ENCODE measurements around the gene RNF157. TPM values are rescaled to one million over a fixed set of nuclear protein-coding genes. Genes with fewer than 3 reads are reported as not detected.

Gene RNF157
- total RNA-seq, 1 experiment from 2014 or later: 11.2 TPM

GRCh38 chr17:76094046-76094445, 146.2 kb downstream of the RNF157 start:
- DNase-seq (ENCODE audit: low spot score) (no peak), ATAC-seq (no peak)
- ChIA-PET POLR2A (interaction anchor here (1.1 kb wide), 1 partner anchor 14 kb away, joined by 7 read pairs; no protein-coding TSS in a partner anchor), CTCF (interaction anchor here (0.5 to 1.2 kb wide), 2 partner anchors 94 to 279 kb away, joined by 4 to 5 read pairs; partner anchors contain the start of gene CDK3)
- no peak overlapping the region for H3K27ac Mint-ChIP-seq
- no peaks in the 10 kb centered on the region for H3K9me3 Mint-ChIP-seq
- no peaks in the 10 kb centered on the region for H3K4me1 Mint-ChIP-seq
- no peak for TF ChIP-seq GTF2I (CRISPR knock-in tag; conservative IDR thresholded peaks at IDR 0.05)
- TF ChIP-seq ZNF532 (CRISPR knock-in tag; IDR thresholded peaks at IDR 0.05; ENCODE audit: borderline replicate concordance): no peak
- no peak for TF ChIP-seq PREB (CRISPR knock-in tag; IDR thresholded peaks at IDR 0.05; ENCODE audit: borderline replicate concordance)
- no peak for TF ChIP-seq SMAD4 (CRISPR knock-in tag; IDR thresholded peaks at IDR 0.05)
- TF ChIP-seq TEAD1 (CRISPR knock-in tag; IDR thresholded peaks at IDR 0.05): no peak
- no peak for TF ChIP-seq ELF4 (CRISPR knock-in tag; IDR thresholded peaks at IDR 0.05; ENCODE audit: low read depth)
- TF ChIP-seq NR1H2 (CRISPR knock-in tag; IDR thresholded peaks at IDR 0.05): no peak
- TF ChIP-seq ESRRA (CRISPR knock-in tag; IDR thresholded peaks at IDR 0.05; ENCODE audit: borderline replicate concordance): no peak
- H3K36me3 Mint-ChIP-seq: peaks cover 50% of the 10 kb centered on the region
- H3K27me3 Mint-ChIP-seq (ENCODE audit: low read depth): no peaks in the 10 kb centered on the region
- H3K4me3 Mint-ChIP-seq: no peak overlapping the region

- CTCF ChIA-PET: interaction anchor here (0.7 to 1.4 kb wide), 4 partner anchors 17 to 92 kb away, joined by 3 to 5 read pairs (median 4); partner anchors contain the start of gene CDK3
- ATAC-seq (no peak), DNase-seq (ENCODE audit: low spot score) (no peak)
- Mint-ChIP-seq H3K9me3 (no peaks in the 10 kb centered on the region), H3K36me3 (peaks cover 51% of the 10 kb centered on the region), H3K27me3 (ENCODE audit: low read depth) (no peaks in the 10 kb centered on the region), H3K27ac (no peak overlapping the region), H3K4me1 (no peaks in the 10 kb centered on the region), H3K4me3 (no peak overlapping the region)
- TF ChIP-seq ZBTB21 (CRISPR knock-in tag; IDR thresholded peaks at IDR 0.05; ENCODE audit: borderline replicate concordance): no peak
- POLR2A ChIA-PET: interaction anchor here (1.1 kb wide), 1 partner anchor 13 kb away, joined by 7 read pairs; no protein-coding TSS in a partner anchor
Observed at GRCh38 chr17:76092526-76093413, 147.5 kb downstream of the RNF157 start.

Small RNA genes within 50 kb of the gene (microRNA-seq; reads per million reads assigned to microRNA genes)
- 1.0 reads per million for gene MIR6868 (ENCODE audit: borderline number of aligned reads)

Other genes starting within 250 kb of the RNF157 start
- gene CDK3, start 239.6 kb downstream of the RNF157 start, total RNA-seq (2021): 9.5 to 11.3 TPM (median 10.2 TPM) in 3 replicates
- gene EVPL, start 213.2 kb downstream of the RNF157 start, total RNA-seq (2021): 0.46 to 1.3 TPM (median 0.62 TPM) in 3 replicates
- gene SRP68, start 168.0 kb downstream of the RNF157 start, total RNA-seq (2021): 80.5 to 90.7 TPM (median 82.0 TPM) in 3 replicates
- 1.7 to 2.9 TPM (median 2.0 TPM) in 3 replicates for gene GALR2, start 165.7 kb downstream of the RNF157 start, total RNA-seq (2021)
- gene ZACN, start 161.3 kb downstream of the RNF157 start, total RNA-seq (2021): 0.07 to 0.28 TPM (median 0.11 TPM) in 3 replicates
- gene EXOC7, start 136.7 kb downstream of the RNF157 start, total RNA-seq (2021): 90.0 to 126 TPM (median 96.2 TPM) in 3 replicates
- 6.2 to 11.8 TPM (median 6.8 TPM) in 3 replicates for gene FOXJ1, start 99.2 kb downstream of the RNF157 start, total RNA-seq (2021)
- gene UBALD2, start 24.9 kb upstream of the RNF157 start, total RNA-seq (2021): 24.4 to 30.3 TPM (median 28.2 TPM) in 3 replicates
- gene QRICH2, start 67.8 kb upstream of the RNF157 start, total RNA-seq (2021): 1.5 to 3.2 TPM (median 2.7 TPM) in 3 replicates
- gene PRPSAP1, start 113.4 kb upstream of the RNF157 start, total RNA-seq (2021): 50.0 to 56.5 TPM (median 52.3 TPM) in 3 replicates
- 2.5 to 2.9 TPM (median 2.8 TPM) in 3 replicates for gene SPHK1, start 144.1 kb upstream of the RNF157 start, total RNA-seq (2021)
- 57.1 to 68.9 TPM (median 59.6 TPM) in 3 replicates for gene UBE2O, start 212.7 kb upstream of the RNF157 start, total RNA-seq (2021)
- 0.17 to 0.57 TPM in 2 of 3 replicates, not detected in the other for gene AANAT, start 227.1 kb upstream of the RNF157 start, total RNA-seq (2021)